AG04449 (cell line): Measurements from ENCODE around the gene VSIG10L.
A peak's percentile ranks its signal among the peaks of the same experiment; 100 is the strongest.

Experiments used
- CTCF ChIA-PET: fragments of 350-600 bp; formaldehyde crosslinking; extraction: SDS; loops from one replicate; lab custom pipeline; 2021; ENCODE audit warnings: antibody characterized with exemption; lab: Yijun Ruan, JAX
- POLR2A ChIA-PET: fragments of 400-600, 350-600 bp; formaldehyde crosslinking; extraction: SDS; loops from one replicate; lab custom pipeline; 2020; ENCODE audit warnings: antibody characterized with exemption, inconsistent platforms; lab: Yijun Ruan, JAX
- DNase-seq: peaks from one replicate; pipeline ENCODE4 v3.0.0-alpha.2; 2010; ENCODE audit warnings: low read depth, low spot score
- H3K4me3 ChIP-seq: 2 replicates; pipeline ENCODE4 v1.5.1; 2011; ENCODE audit warnings: low read depth, mild to moderate bottlenecking, control low read depth, low read length
- CTCF ChIP-seq: IDR thresholded peaks from one replicate; pipeline ENCODE4 v1.5.1; 2011; ENCODE audit warnings: mild to moderate bottlenecking, moderate library complexity, low read length, control low read depth, inconsistent platforms; ENCODE audit not compliant: insufficient read depth; ENCODE audit errors: missing control alignments

VSIG10L gene

GRCh38 chr19:51371186-51371690 lies 29.3 kb upstream of the VSIG10L start:
- no peak for DNase-seq
- CTCF ChIA-PET, result no interaction called here
- TF ChIP-seq CTCF, result no peak
- POLR2A ChIA-PET, result no interaction called here
- no peak overlapping the region for H3K4me3 ChIP-seq

GRCh38 chr19:51370230-51370629 lies 28.3 kb upstream of the VSIG10L start:
- no peak for TF ChIP-seq CTCF
- DNase-seq, result no peak
- H3K4me3 ChIP-seq, result no peak overlapping the region
- POLR2A ChIA-PET, result no interaction called here
- CTCF ChIA-PET, result interaction anchor here (1.4 kb wide), 1 partner anchor 32 kb away, joined by 5 read pairs; no protein-coding TSS in a partner anchor

- DNase-seq, result no peak
- POLR2A ChIA-PET, result interaction anchor here (1.0 to 2.3 kb wide), 6 partner anchors 9 to 320 kb away, joined by 3 to 14 read pairs (median 4); partner anchors contain the start of genes LIM2 and ZNF175
- CTCF ChIA-PET, result interaction anchor here (0.6 to 1.8 kb wide), 7 partner anchors 24 to 53 kb away, joined by 3 to 10 read pairs (median 4); no protein-coding TSS in a partner anchor
- TF ChIP-seq CTCF, result no peak
- peak within 1 kb of the TSS; percentile 89 for H3K4me3 ChIP-seq
Measured at GRCh38 chr19:51368366-51369282, 26.7 kb upstream of the VSIG10L start, which contains the start of gene CLDND2. Gene CLDND2, minus strand, starts transcription at chr19:51369003. Its CDS starts 426 bp downstream, at chr19:51368577.

- TF ChIP-seq CTCF, result no peak
- peak; percentile 92 for DNase-seq
- peak overlapping the region; percentile 89 for H3K4me3 ChIP-seq
- ChIA-PET POLR2A (interaction anchor here (1.0 to 2.3 kb wide), 6 partner anchors 8 to 321 kb away, joined by 3 to 14 read pairs (median 4); partner anchors contain the start of genes LIM2 and ZNF175), CTCF (interaction anchor here (0.6 to 1.8 kb wide), 5 partner anchors 27 to 54 kb away, joined by 3 to 10 read pairs (median 4); no protein-coding TSS in a partner anchor)
Measured at GRCh38 chr19:51367565-51368365, 25.8 kb upstream of the VSIG10L start.

- H3K4me3 ChIP-seq, result peak overlapping the region; percentile 64
- no peak for TF ChIP-seq CTCF
- DNase-seq, result no peak
- ChIA-PET POLR2A (interaction anchor here (1.1 to 2.3 kb wide), 5 partner anchors 8 to 322 kb away, joined by 3 to 14 read pairs (median 5); partner anchors contain the start of genes LIM2 and ZNF175), CTCF (interaction anchor here (1.3 to 1.8 kb wide), 2 partner anchors 27 to 54 kb away, joined by 4 to 10 read pairs; no protein-coding TSS in a partner anchor)
Measured at GRCh38 chr19:51367255-51367564, 25.3 kb upstream of the VSIG10L start.
